KMS-11 (cell line): Measurements from ENCODE around the gene OR5V1.

Experiments
- H2AFZ ChIP-seq: fragments of 200-600 bp; sonication (generic); 2 replicates; pipeline ENCODE4 v1.6.1; 2016; ENCODE audit warnings: antibody characterized with exemption, mixed run types, low read depth
- H3K27ac ChIP-seq: fragments of 200-600 bp; sonication (generic); 2 replicates; pipeline ENCODE4 v1.6.1; 2016; ENCODE audit warnings: mild to moderate bottlenecking, mixed run types
- H3K27me3 ChIP-seq: fragments of 200-600 bp; sonication (generic); 2 replicates; pipeline ENCODE4 v1.6.1; 2017; ENCODE audit warnings: mild to moderate bottlenecking, low read depth, mixed run types, moderate library complexity; ENCODE audit not compliant: insufficient read depth
- H3K36me3 ChIP-seq: fragments of 200-600 bp; sonication (generic); 2 replicates; pipeline ENCODE4 v1.6.1; 2017; ENCODE audit warnings: mild to moderate bottlenecking, mixed run types; ENCODE audit not compliant: insufficient read depth
- H3K4me1 ChIP-seq: fragments of 200-600 bp; sonication (generic); 2 replicates; pipeline ENCODE4 v1.6.1; 2016; ENCODE audit warnings: mild to moderate bottlenecking, low read depth, mixed run types; ENCODE audit not compliant: poor library complexity, severe bottlenecking
- H3K4me2 ChIP-seq: fragments of 200-600 bp; sonication (generic); 2 replicates; pipeline ENCODE4 v1.7.0; 2016; ENCODE audit warnings: mild to moderate bottlenecking, mixed run types
- H3K4me3 ChIP-seq: fragments of 200-600 bp; sonication (generic); IDR thresholded peaks from 2 replicates; pipeline ENCODE4 v1.6.1; 2017; ENCODE audit warnings: low read depth, low read length, mixed read lengths; ENCODE audit not compliant: insufficient read depth
- H3K79me2 ChIP-seq: fragments of 200-600 bp; sonication (generic); 2 replicates; pipeline ENCODE4 v1.6.1; 2016; ENCODE audit warnings: low read depth, mixed run types; ENCODE audit not compliant: insufficient read depth
- H3K9ac ChIP-seq: fragments of 200-600 bp; sonication (generic); 2 replicates; pipeline ENCODE4 v1.6.1; 2016; ENCODE audit warnings: mild to moderate bottlenecking, mixed run types
- H4K20me1 ChIP-seq: fragments of 200-600 bp; sonication (generic); 2 replicates; pipeline ENCODE4 v1.6.1; 2016; ENCODE audit warnings: mild to moderate bottlenecking, mixed run types; ENCODE audit not compliant: insufficient read depth
- CTCF ChIP-seq: fragments of 200-600 bp; sonication (generic); conservative IDR thresholded peaks from 2 replicates; pipeline ENCODE4 v1.6.1; 2017; ENCODE audit warnings: low read depth, mild to moderate bottlenecking, antibody characterized with exemption, low read length, moderate library complexity, mixed read lengths

OR5V1 gene

GRCh38 chr6:29368765-29369164 is at the start of gene OR5V1:
Gene OR5V1, minus strand, starts transcription at chr6:29368865. Its CDS starts 12,670 bp downstream, at chr6:29356195.
- Histone ChIP-seq H3K9ac (no peak within 1 kb of the TSS), H4K20me1 (no peaks in the 10 kb centered on the region), H3K4me1 (no peaks in the 10 kb centered on the region), H3K4me3 (no peak within 1 kb of the TSS), H3K4me2 (no peak within 1 kb of the TSS), H3K36me3 (no peaks in the 10 kb centered on the region), H3K27ac (no peak within 1 kb of the TSS), H2AFZ (no peak within 1 kb of the TSS), H3K79me2 (no peaks in the 10 kb centered on the region), H3K27me3 (no peaks in the 10 kb centered on the region)
- no peak for TF ChIP-seq CTCF

- Histone ChIP-seq H3K9ac (no peak within 1 kb of the TSS), H4K20me1 (no peaks in the 10 kb centered on the region), H3K36me3 (no peaks in the 10 kb centered on the region), H3K4me1 (no peaks in the 10 kb centered on the region), H3K27me3 (no peaks in the 10 kb centered on the region), H2AFZ (no peak within 1 kb of the TSS), H3K27ac (no peak within 1 kb of the TSS), H3K79me2 (no peaks in the 10 kb centered on the region), H3K4me2 (no peak within 1 kb of the TSS), H3K4me3 (no peak within 1 kb of the TSS)
- TF ChIP-seq CTCF = no peak
These were observed 45.9 kb upstream of the OR5V1 start, which contains the start of gene OR12D1 for GRCh38 chr6:29414588-29414987. Gene OR12D1, plus strand, starts transcription at chr6:29414928.

- Histone ChIP-seq H3K79me2 (no peaks in the 10 kb centered on the region), H3K27me3 (no peaks in the 10 kb centered on the region), H4K20me1 (no peaks in the 10 kb centered on the region), H2AFZ (no peak overlapping the region), H3K4me3 (no peak overlapping the region), H3K4me1 (no peaks in the 10 kb centered on the region), H3K9ac (no peak overlapping the region), H3K27ac (no peak overlapping the region), H3K4me2 (no peak overlapping the region), H3K36me3 (no peaks in the 10 kb centered on the region)
- no peak for TF ChIP-seq CTCF
These were observed 35.1 kb upstream of the OR5V1 start for GRCh38 chr6:29403801-29404200.

GRCh38 chr6:29399525-29399924 is 30.9 kb upstream of the OR5V1 start:
- no peaks in the 10 kb centered on the region for H3K4me1 ChIP-seq
- peak overlapping the region; percentile 14; the same call in 1 of the 2 replicates for H3K4me2 ChIP-seq
- no peak overlapping the region for H3K4me3 ChIP-seq
- H2AFZ ChIP-seq = no peak overlapping the region
- no peaks in the 10 kb centered on the region for H4K20me1 ChIP-seq
- no peaks in the 10 kb centered on the region for H3K79me2 ChIP-seq
- H3K27me3 ChIP-seq = no peaks in the 10 kb centered on the region
- no peaks in the 10 kb centered on the region for H3K36me3 ChIP-seq
- no peak for TF ChIP-seq CTCF
- no peak overlapping the region for H3K9ac ChIP-seq
- H3K27ac ChIP-seq = no peak overlapping the region
